Neural crest cell (in vitro differentiated cells): ENCODE data around the gene TBC1D2B. TPM values are rescaled to one million over a fixed set of nuclear protein-coding genes. Genes with fewer than 3 reads are reported as not detected.
"Not testable (repeated sequence)": the region's sequence is repeated elsewhere in the genome, so short reads cannot be mapped to it uniquely, and the experiment has no call there.

Experiments used
- DNase-seq: peaks from one replicate; pipeline ENCODE4 v3.0.0; 2021; ENCODE audit warnings: low read depth, mixed read lengths, low spot score
- H3K27ac Mint-ChIP-seq: one replicate; pipeline ENCODE4 v1.8.0; 2021; ENCODE audit warnings: mild to moderate bottlenecking, mixed read lengths; ENCODE audit not compliant: unreplicated experiment
- H3K27me3 Mint-ChIP-seq: 2 replicates; pipeline ENCODE4 v1.8.0; 2021; ENCODE audit warnings: low read depth, mild to moderate bottlenecking, mixed read lengths
- H3K36me3 Mint-ChIP-seq: 2 replicates; pipeline ENCODE4 v1.8.0; 2021; ENCODE audit warnings: low read depth, mild to moderate bottlenecking, mixed read lengths
- H3K4me1 Mint-ChIP-seq: 2 replicates; pipeline ENCODE4 v1.8.0; 2021; ENCODE audit warnings: mixed read lengths
- H3K4me3 Mint-ChIP-seq: one replicate; pipeline ENCODE4 v1.8.0; 2021; ENCODE audit warnings: mild to moderate bottlenecking, mixed read lengths
- H3K9me3 Mint-ChIP-seq: 2 replicates; pipeline ENCODE4 v1.8.0; 2021; ENCODE audit warnings: mixed read lengths
- CTCF ChIP-seq: fragments of 200-600 bp; sonication (generic); conservative IDR thresholded peaks from 2 replicates; pipeline ENCODE4 v1.5.0; 2021; ENCODE audit warnings: antibody characterized with exemption, mild to moderate bottlenecking
- total RNA-seq: library from RNA; stranded (reverse); gene quantifications from 2 replicates; pipeline ENCODE4 v1.2.1, GENCODE V29; 2021

The TBC1D2B gene
- total RNA-seq, 1 donor from 2014 or later = 21.8 TPM

GRCh38 chr15:77952928-77953446, 124.5 kb downstream of the TBC1D2B start:
- H3K9me3 Mint-ChIP-seq, H3K27me3 Mint-ChIP-seq, H3K4me3 Mint-ChIP-seq, H3K36me3 Mint-ChIP-seq, H3K27ac Mint-ChIP-seq, H3K4me1 Mint-ChIP-seq, DNase-seq: not testable (repeated sequence)

GRCh38 chr15:77951105-77951786, 126.3 kb downstream of the TBC1D2B start:
- H3K4me3 Mint-ChIP-seq, H3K36me3 Mint-ChIP-seq, H3K4me1 Mint-ChIP-seq, DNase-seq, H3K27me3 Mint-ChIP-seq, H3K27ac Mint-ChIP-seq, H3K9me3 Mint-ChIP-seq: not testable (repeated sequence)

- not testable (repeated sequence) for H3K27ac Mint-ChIP-seq
These were observed 127.0 kb downstream of the TBC1D2B start for GRCh38 chr15:77950470-77950869.

GRCh38 chr15:77945566-77945965, 131.9 kb downstream of the TBC1D2B start:
- H3K4me3 Mint-ChIP-seq = peak overlapping the region; percentile 86
- H3K9me3 Mint-ChIP-seq = no peaks in the 10 kb centered on the region
- H3K27ac Mint-ChIP-seq = no peak overlapping the region
- H3K36me3 Mint-ChIP-seq = no peaks in the 10 kb centered on the region
- no peak for TF ChIP-seq CTCF
- H3K27me3 Mint-ChIP-seq = no peaks in the 10 kb centered on the region
- peaks cover 17% of the 10 kb centered on the region for H3K4me1 Mint-ChIP-seq
- no peak for DNase-seq

More at GRCh38 chr15:77950470-77950869, 127.0 kb downstream of the TBC1D2B start:
- not testable (repeated sequence) for H3K9me3 Mint-ChIP-seq, H3K36me3 Mint-ChIP-seq, H3K4me3 Mint-ChIP-seq, DNase-seq, H3K27me3 Mint-ChIP-seq, H3K4me1 Mint-ChIP-seq

Other genes with a start within 250 kb of the TBC1D2B start
- gene SH2D7, start 14.8 kb upstream of the TBC1D2B start, total RNA-seq = not detected in 2 replicates
- gene CIB2, start 53.7 kb upstream of the TBC1D2B start, total RNA-seq = 36.5 and 37.7 TPM in 2 replicates
- gene IDH3A, start 71.7 kb upstream of the TBC1D2B start, total RNA-seq = 41.5 and 47.9 TPM in 2 replicates
- 4.9 and 5.5 TPM in 2 replicates for gene ACSBG1, start 156.9 kb upstream of the TBC1D2B start, total RNA-seq
- gene DNAJA4, start 186.9 kb upstream of the TBC1D2B start, total RNA-seq = not detected in 2 replicates
- 55.3 and 56.0 TPM in 2 replicates for gene SKIC8, start 221.9 kb upstream of the TBC1D2B start, total RNA-seq